Activated naive CD4-positive, alpha-beta T cell treated with Interleukin-2 at 50 U/mL for 16 hours (primary cell): ENCODE results near the gene TAX1BP1.

ENCODE experiments used
- DNase-seq: peaks from one replicate; pipeline ENCODE4 v3.0.0-alpha.2; 2020

The TAX1BP1 gene

DNA sequence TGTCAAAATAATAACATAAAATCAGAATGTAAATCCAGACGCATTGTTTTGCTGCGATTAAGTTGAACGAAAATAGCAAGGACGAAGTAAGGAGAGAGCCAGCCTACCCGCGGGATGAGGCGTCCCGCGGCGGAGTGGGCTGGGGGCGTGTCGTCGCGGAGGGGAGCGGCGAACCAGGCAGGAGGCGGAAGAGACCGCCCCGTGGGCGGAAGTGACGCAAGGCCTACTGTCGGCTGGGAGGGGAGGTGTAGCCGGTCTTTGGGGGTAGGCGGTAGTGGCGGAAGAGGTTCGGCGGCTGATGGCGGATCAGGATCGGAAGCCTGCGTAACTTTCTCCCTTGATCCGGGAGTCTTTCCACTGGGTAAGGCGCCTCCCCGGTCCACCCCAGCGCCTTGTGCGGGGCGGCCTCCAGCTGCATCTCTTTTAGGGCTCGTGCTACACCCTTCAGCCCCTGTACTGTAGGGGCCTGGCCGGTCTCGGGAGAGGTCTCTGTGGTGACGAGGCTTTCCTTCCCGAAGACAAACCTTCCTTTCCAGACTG is at the start of gene TAX1BP1:
TAX1BP1 (plus strand) TSS at position 254 of the 540 bp plus-strand sequence. CDS start 8,363 bp downstream, outside the sequence.
- DNase-seq: peak; percentile 96

DNA sequence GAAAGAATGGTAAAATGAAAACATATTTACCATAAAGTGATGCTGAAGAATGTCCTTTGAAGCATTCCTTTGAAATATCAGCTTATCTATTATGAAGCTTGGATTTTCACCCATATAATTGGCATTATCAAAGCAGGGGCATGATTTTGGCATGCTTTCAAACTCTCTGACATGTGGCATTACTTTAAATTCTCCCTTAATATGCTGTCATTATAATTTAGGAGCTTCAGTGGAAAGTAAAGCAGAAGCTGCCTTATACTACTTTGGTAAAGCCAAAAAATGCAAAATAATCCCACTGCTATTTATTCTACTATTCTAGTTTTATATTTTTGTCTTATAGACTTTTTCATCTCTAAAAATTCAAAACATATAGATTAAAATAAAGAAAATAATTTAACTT is 49.3 kb upstream of the TAX1BP1 start:
- no peak for DNase-seq

GRCh38 chr7:27693794-27694193 is 46.2 kb upstream of the TAX1BP1 start:
- DNase-seq: no peak

DNA sequence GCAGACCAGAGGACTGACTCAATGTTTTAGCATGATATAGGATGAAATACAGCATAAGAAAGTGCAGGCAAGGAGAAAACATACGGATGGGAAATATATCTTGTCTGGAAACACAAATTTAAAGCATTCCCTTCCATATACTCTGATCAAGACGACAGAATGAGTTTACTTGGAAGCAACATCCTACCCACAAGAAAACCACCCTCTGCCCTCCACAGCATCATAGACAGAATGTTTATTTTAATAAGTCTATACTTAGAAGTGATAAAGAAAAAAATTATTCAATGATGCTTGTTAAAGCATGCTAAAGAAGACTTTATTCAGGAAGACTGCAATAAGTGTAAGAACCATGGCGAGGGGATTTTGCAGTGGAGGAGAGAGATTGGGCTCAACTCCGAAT is 44.9 kb upstream of the TAX1BP1 start:
- DNase-seq: no peak

GRCh38 chr7:27697861-27698430 is 42.0 kb upstream of the TAX1BP1 start:
- DNase-seq: no peak

DNA sequence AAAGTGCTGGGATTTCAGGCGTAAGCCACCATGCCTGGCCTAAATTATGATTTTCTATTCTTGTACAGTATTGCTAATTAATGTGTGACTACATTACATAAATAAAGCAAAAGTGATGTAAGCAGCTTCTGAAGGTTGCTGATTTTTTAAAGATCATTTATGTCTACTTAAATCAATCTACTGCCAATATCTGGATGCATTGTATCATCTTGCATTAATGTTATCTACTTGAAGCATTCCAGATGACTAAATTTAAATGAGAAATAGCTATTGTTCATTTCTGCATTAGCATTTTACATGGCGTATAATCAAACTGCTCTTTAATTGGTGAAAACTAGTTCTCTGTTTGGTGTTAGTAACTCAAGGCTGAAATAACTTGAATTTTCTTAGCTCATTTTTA is 40.2 kb upstream of the TAX1BP1 start:
- DNase-seq: no peak

- DNase-seq: no peak
Measured at GRCh38 chr7:27700501-27700900, 39.5 kb upstream of the TAX1BP1 start.

DNA sequence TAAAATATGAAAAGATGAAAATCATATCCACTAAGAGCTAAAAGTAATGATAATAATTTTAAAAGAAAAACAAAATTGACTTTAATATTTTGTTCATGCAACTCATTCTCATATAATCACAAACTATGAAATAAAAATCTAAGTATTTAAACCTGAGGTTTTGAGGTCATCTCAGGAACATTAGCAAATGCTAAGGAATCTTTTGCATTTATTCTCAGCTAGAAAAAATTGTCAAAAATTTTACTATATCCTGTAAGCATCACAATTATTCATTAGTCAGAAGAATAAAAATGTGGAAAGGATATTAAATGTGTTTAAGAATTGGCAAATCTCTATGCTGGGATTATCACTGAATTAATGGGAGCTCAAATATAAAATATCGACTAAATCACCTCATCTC is 36.8 kb upstream of the TAX1BP1 start:
- DNase-seq: no peak

DNA sequence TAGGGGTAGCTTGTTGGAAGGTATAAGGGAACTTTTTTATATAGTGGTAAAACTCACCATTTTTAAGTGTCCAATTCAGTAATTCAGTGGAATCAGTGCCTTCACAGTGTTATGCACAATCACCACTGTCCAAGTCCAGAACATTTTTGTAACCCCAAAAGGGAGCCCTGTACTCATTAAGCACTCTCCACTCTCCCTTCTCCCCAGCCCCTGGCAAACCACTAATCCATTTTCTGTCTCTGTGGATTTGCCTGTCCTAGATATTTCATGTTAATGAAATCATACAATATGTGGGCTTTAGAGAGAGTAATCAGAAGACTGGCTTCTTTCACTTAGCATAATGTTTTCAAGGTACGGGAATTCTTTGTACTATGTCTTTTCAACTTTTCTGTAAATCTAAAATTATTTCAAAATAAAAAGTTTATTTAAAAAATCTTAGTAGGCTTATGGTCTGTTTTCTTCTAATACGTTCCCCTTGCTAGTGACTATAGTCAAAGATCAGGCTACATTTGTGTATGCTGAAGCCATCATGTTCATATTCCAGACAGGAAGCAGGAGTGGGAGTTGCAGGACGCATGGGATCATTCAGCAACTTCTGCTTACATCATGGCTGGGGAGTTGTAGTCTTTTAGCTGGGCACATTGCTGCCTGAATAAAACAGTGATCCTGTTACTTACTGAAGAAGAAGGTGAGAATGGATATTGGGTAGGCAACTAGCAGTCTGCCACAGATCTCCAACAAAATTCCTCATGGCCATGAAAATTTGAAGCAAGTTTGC is 35.4 kb upstream of the TAX1BP1 start:
- DNase-seq: no peak

- no peak for DNase-seq
Measured at GRCh38 chr7:27705200-27705594, 34.8 kb upstream of the TAX1BP1 start.

DNA sequence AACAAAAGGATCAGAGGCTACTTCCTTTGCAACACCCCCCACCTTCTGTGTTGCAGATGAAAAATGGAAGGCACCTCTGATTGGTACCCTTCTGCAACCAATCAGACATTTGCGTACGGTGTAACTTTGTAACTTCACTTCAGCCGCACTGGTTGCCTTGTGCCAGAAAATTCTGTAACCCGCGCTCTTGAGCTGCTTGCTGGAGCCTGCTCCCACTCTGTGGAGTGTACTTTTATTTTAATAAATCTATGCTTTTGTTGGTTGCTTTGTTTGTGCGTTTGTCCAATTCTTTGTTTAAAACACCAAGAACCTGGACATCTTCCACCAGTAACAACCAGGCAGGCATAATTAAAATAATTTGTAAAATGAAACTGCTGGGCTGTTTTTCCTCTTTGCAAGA is 31.5 kb upstream of the TAX1BP1 start:
- DNase-seq: no peak

- no peak for DNase-seq
Measured at GRCh38 chr7:27709137-27710075, 30.6 kb upstream of the TAX1BP1 start.

GRCh38 chr7:27712217-27712616 is 27.7 kb upstream of the TAX1BP1 start:
- no peak for DNase-seq

- DNase-seq: no peak
Measured at GRCh38 chr7:27714831-27715444, 25.0 kb upstream of the TAX1BP1 start.

DNA sequence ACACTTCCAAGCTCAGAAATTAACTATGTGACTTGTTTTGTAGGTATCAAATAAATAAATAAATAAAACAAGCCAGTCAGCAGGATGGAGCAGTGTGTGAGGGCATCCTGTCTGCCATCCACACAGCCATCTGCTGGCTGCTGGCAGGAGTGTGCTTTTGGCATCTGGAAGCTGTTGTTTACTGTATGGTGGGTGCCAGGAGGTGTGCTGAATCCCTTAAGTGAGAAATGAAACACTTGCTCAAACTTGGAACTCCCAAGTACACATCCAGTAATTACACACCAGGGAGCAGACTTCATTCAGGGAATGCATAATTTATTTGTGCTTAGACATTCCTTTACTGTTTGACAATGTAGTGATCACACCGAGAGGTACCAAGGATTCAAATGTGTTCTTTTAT is 16.9 kb upstream of the TAX1BP1 start:
- no peak for DNase-seq

DNA sequence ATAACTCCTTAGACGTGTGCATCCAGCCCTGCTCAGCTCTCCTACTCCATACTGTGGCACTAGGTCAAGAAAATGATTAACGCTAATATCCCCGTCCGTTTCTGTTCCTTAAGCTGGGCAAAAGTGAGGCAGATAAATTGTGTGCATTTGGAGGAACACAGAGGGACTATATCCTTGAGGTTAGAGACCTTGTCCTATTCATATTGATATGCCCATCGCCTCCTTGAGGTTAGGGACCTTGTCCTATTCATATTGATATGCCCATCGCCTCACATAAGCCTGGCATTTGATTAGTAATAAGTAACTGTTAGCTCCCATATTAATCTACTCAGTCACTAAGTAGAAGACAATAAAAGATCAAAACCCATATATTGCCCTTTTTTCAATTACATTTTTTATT is 12.9 kb upstream of the TAX1BP1 start:
- no peak for DNase-seq

DNA sequence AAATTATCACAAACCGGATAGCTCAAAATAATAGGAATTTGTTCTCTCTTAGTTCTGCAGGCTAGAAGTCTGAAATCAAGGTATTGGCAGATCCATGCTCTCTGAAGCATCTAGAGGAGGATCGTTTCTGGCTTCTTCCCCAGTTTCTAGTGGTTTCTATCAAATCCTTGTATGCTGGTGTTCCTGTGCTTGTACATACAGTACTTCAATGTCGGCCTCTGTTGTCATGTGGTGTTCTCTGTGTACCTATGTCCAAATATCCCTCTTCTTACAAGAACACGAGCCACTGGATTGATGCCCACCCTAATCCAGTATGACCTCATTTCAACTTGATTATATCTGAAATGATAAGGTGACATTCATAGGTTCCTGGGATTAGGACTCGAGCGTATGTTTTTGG is 9.8 kb upstream of the TAX1BP1 start:
- no peak for DNase-seq

- DNase-seq: no peak
Measured at GRCh38 chr7:27734583-27734982, 5.4 kb upstream of the TAX1BP1 start.

GRCh38 chr7:27735165-27735564 is 4.8 kb upstream of the TAX1BP1 start:
- no peak for DNase-seq

DNA sequence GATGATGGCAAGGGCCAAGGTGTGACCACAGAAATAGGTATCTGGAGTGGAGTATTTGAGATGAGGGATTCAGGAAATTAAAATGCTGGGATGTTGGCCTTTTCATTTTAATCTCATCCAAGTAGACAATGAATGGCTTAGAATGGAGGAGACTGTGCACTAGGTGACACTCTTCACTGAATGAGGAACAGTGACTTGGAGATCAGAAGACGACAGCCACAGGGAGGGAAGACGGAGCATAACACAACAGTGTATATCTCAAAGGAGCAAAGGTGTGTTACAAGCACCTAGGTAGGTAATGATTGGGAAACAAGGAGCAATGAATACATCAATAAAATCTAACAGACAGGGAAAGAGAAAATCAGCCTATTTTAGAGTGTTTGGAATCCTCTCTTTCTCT is 4.1 kb upstream of the TAX1BP1 start:
- no peak for DNase-seq

DNA sequence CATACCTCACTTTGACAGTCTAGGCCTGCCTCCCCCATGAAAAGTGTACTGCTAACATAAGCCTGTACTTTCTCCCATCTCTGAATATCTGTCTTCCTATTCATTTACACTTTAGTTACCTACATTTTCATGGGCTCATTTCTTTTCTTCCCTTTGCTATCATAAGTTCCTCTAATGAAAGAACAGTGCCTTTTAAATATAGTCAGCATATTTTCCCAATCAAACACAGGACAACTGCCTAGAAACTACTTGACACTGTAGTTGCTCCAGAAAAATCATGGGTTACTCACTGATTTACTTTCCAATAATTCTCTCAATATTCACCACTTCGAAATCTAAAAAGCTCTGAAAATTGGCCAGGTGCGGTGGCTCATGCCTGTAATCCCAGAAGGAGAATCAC is 2.8 kb upstream of the TAX1BP1 start:
- DNase-seq: no peak

DNA sequence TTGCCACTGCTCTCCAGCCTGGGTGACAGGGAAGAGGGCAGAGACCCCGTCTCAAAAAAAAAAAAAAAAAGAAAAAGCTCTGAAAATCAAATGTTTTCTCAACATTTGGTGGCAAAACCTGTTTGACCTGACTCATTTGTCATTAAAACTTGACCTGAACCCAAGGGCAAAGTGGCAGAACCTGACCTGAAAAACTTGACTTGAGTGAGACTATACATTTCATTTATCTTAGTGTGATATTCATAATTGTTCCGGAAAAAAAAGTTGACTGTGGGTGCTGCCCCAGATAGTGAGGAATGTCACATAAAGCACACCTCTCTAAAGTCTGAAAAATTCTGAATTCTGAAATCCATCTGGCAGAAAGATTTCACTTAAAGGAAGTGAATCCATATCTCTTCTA is 2.3 kb upstream of the TAX1BP1 start:
- no peak for DNase-seq

DNA sequence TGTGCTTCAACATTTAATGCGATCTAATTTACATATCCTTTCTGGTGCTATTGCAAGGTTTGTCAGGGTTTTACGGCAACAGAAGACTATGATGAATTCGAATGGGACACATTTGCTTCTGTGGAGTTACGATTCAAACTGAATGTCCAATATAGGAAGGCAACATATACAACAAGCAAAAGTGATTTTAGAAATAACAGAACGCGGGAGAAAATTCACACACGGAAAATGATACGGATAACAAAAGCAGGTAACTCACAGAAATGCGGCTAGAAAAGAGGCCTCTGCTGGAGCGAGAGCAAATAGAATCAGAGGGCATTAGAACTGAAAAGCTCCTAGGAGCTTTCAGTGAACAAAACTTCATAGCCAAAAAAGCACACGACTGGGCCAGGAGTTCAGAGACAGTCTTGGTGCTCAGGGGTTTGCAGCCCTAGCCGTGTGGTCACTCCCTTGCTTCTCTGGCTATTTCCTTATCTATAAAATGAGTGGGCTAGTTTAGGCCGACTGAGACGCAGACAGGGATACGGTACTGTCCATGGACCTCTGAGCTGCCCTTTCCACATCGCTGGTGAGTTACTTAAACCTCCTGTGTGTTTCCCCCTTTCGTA is 557 bp upstream of the TAX1BP1 start:
- no peak for DNase-seq
